Calu3 (cell line): ENCODE data around the gene PPIE. TPM values are rescaled to one million over a fixed set of nuclear protein-coding genes. Genes with fewer than 3 reads are reported as not detected.

ENCODE experiments used
- BruUV-seq: library from RNA; stranded (reverse); fragments of 400-500 nt; replicated peaks from 2 replicates; lab custom pipeline; 2021; lab: Mats Ljungman, UMichigan
- CTCF ChIA-PET: fragments of 300-600 bp; sonication (Branson Sonifier 250); formaldehyde crosslinking; loops from one replicate; lab custom pipeline; 2022; ENCODE audit warnings: antibody characterized with exemption; lab: Charles Lee
- DNase-seq: peaks from one replicate; pipeline ENCODE4 v3.0.0; 2022
- H3K27ac Mint-ChIP-seq: one replicate; pipeline ENCODE4 v1.8.0; 2022; ENCODE audit warnings: mixed read lengths; ENCODE audit not compliant: unreplicated experiment
- H3K27me3 Mint-ChIP-seq: one replicate; pipeline ENCODE4 v1.8.0; 2022; ENCODE audit warnings: mixed read lengths; ENCODE audit not compliant: unreplicated experiment
- H3K36me3 Mint-ChIP-seq: one replicate; pipeline ENCODE4 v1.8.0; 2022; ENCODE audit warnings: mild to moderate bottlenecking, moderate library complexity, mixed read lengths; ENCODE audit not compliant: insufficient read depth, unreplicated experiment
- H3K4me1 Mint-ChIP-seq: one replicate; pipeline ENCODE4 v1.8.0; 2022; ENCODE audit warnings: mild to moderate bottlenecking, low read depth, mixed read lengths; ENCODE audit not compliant: unreplicated experiment
- H3K4me3 Mint-ChIP-seq: one replicate; pipeline ENCODE4 v1.8.0; 2022; ENCODE audit warnings: mild to moderate bottlenecking, low read depth, moderate library complexity, mixed read lengths; ENCODE audit not compliant: unreplicated experiment
- H3K9me3 Mint-ChIP-seq: one replicate; pipeline ENCODE4 v1.8.0; 2022; ENCODE audit warnings: low read depth, mixed read lengths; ENCODE audit not compliant: unreplicated experiment
- intact Hi-C: fragments of 100-400 bp; cut with micrococcal nuclease; formaldehyde crosslinking; loops from one replicate; pipeline ENCODE4 v1.10.0; 2022; ENCODE audit not compliant: unreplicated experiment
- total RNA-seq: library from RNA; stranded (reverse); gene quantifications from 2 replicates; pipeline ENCODE4 v1.2.3, GENCODE V29; 2022
- TF ChIP-seq, protein P1 (sequence below): fragments of 200-600 bp; IDR thresholded peaks from one replicate; pipeline ENCODE4 v1.8.0; 2022; ENCODE audit warnings: antibody characterized with exemption; ENCODE audit not compliant: unreplicated experiment

Gene PPIE
- total RNA-seq, 1 experiment from 2014 or later, result 38.2 TPM

GRCh38 chr1:39745016-39745670 lies 6.5 kb downstream of the PPIE start:
- Mint-ChIP-seq H3K4me3 (no peak overlapping the region), H3K4me1 (peaks cover under 1% of the 10 kb centered on the region), H3K36me3 (peaks cover 47% of the 10 kb centered on the region), H3K9me3 (no peaks in the 10 kb centered on the region), H3K27me3 (no peaks in the 10 kb centered on the region), H3K27ac (no peak overlapping the region)
- TF ChIP-seq, protein P1, sequence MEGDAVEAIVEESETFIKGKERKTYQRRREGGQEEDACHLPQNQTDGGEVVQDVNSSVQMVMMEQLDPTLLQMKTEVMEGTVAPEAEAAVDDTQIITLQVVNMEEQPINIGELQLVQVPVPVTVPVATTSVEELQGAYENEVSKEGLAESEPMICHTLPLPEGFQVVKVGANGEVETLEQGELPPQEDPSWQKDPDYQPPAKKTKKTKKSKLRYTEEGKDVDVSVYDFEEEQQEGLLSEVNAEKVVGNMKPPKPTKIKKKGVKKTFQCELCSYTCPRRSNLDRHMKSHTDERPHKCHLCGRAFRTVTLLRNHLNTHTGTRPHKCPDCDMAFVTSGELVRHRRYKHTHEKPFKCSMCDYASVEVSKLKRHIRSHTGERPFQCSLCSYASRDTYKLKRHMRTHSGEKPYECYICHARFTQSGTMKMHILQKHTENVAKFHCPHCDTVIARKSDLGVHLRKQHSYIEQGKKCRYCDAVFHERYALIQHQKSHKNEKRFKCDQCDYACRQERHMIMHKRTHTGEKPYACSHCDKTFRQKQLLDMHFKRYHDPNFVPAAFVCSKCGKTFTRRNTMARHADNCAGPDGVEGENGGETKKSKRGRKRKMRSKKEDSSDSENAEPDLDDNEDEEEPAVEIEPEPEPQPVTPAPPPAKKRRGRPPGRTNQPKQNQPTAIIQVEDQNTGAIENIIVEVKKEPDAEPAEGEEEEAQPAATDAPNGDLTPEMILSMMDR, result no peak
- BruUV-seq, result no TSS peak
- CTCF ChIA-PET, result no interaction called here
- DNase-seq, result no peak
- intact Hi-C loops, result no loop called here

DNA sequence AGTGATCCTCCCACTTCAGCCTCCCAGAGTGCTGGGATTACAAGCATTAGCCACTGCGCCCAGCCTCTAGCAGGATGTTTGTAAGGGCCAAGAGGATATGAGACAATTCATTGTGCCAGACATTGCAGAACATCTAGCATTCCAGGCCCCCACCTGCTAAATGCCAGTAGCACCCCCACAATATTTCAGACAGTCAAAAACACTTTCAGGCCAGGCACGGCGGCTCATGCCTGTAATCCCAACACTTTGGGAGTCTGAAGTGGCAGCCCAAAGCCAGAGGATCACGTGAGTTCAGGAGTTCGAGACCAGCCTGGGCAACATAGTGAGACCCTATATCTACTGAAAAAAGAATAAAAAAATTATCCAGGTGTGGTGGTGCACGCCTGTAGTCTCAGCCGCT lies 12.9 kb downstream of the PPIE start:
- H3K27me3 Mint-ChIP-seq, result no peaks in the 10 kb centered on the region
- no peaks in the 10 kb centered on the region for H3K9me3 Mint-ChIP-seq
- no peak overlapping the region for H3K27ac Mint-ChIP-seq
- no peak overlapping the region for H3K4me3 Mint-ChIP-seq
- no TSS peak for BruUV-seq
- TF ChIP-seq, protein P1, result no peak
- H3K4me1 Mint-ChIP-seq, result no peaks in the 10 kb centered on the region
- H3K36me3 Mint-ChIP-seq, result peaks cover 30% of the 10 kb centered on the region
- CTCF ChIA-PET, result no interaction called here
- intact Hi-C loops, result no loop called here
- DNase-seq, result no peak

GRCh38 chr1:39752703-39753102 lies 14.0 kb downstream of the PPIE start:
- Mint-ChIP-seq H3K27ac (no peak overlapping the region), H3K27me3 (no peaks in the 10 kb centered on the region), H3K4me3 (no peak overlapping the region), H3K36me3 (peaks cover 22% of the 10 kb centered on the region), H3K9me3 (no peaks in the 10 kb centered on the region), H3K4me1 (no peaks in the 10 kb centered on the region)
- intact Hi-C loops, result no loop called here
- TF ChIP-seq, protein P1, result no peak
- CTCF ChIA-PET, result interaction anchor here (0.6 kb wide), 1 partner anchor 8 kb away, joined by 4 read pairs; no protein-coding TSS in a partner anchor
- no peak for DNase-seq
- no TSS peak for BruUV-seq

- H3K27me3 Mint-ChIP-seq, result no peaks in the 10 kb centered on the region
- no peak for DNase-seq
- intact Hi-C loops, result no loop called here
- no TSS peak for BruUV-seq
- H3K4me1 Mint-ChIP-seq, result no peaks in the 10 kb centered on the region
- H3K36me3 Mint-ChIP-seq, result peaks cover 20% of the 10 kb centered on the region
- no peaks in the 10 kb centered on the region for H3K9me3 Mint-ChIP-seq
- TF ChIP-seq, protein P1, result no peak
- CTCF ChIA-PET, result no interaction called here
- no peak overlapping the region for H3K4me3 Mint-ChIP-seq
- no peak overlapping the region for H3K27ac Mint-ChIP-seq
Observed at GRCh38 chr1:39753132-39754025, 14.7 kb downstream of the PPIE start.
